Fibroblast of mammary gland (primary cell): ENCODE measurements around the gene NUP210L.
"Not testable (repeated sequence)": the region's sequence is repeated elsewhere in the genome, so short reads cannot be mapped to it uniquely, and the experiment has no call there.

Experiments
- DNase-seq: peaks from one replicate; pipeline ENCODE4 v3.0.0-alpha.2; 2010; ENCODE audit warnings: low read depth
- H3K4me3 ChIP-seq: 2 replicates; pipeline ENCODE4 v1.5.1; 2011; ENCODE audit warnings: low read depth, mild to moderate bottlenecking, low read length, moderate library complexity; ENCODE audit not compliant: control insufficient read depth
- TF ChIP-seq, protein P1 (sequence below): conservative IDR thresholded peaks from 2 replicates; pipeline ENCODE4 v1.5.1; 2011; ENCODE audit warnings: low read depth, low read length, inconsistent platforms; ENCODE audit not compliant: control insufficient read depth, insufficient read depth

NUP210L gene

DNA sequence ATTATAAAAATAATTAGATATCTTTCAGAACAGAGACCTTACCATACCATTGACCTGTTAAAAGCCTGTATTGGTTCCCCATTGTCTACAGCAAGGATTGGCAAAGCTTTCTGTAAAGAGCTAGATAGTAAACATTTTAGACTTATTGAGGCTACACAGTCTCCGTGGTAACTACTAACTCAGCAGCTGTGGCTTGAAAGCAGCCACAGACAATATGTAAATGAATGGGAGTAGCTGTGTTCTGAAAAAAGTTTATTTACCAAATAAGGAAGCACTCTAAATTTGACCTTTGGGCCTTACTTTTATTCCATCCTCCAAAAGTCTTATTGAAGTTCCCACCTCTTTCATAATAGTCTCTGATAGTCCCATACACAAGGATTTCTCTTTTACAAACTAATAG lies 39.7 kb downstream of the NUP210L start:
- no peak for DNase-seq
- H3K4me3 ChIP-seq = no peak overlapping the region
- TF ChIP-seq, protein P1, sequence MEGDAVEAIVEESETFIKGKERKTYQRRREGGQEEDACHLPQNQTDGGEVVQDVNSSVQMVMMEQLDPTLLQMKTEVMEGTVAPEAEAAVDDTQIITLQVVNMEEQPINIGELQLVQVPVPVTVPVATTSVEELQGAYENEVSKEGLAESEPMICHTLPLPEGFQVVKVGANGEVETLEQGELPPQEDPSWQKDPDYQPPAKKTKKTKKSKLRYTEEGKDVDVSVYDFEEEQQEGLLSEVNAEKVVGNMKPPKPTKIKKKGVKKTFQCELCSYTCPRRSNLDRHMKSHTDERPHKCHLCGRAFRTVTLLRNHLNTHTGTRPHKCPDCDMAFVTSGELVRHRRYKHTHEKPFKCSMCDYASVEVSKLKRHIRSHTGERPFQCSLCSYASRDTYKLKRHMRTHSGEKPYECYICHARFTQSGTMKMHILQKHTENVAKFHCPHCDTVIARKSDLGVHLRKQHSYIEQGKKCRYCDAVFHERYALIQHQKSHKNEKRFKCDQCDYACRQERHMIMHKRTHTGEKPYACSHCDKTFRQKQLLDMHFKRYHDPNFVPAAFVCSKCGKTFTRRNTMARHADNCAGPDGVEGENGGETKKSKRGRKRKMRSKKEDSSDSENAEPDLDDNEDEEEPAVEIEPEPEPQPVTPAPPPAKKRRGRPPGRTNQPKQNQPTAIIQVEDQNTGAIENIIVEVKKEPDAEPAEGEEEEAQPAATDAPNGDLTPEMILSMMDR = no peak

DNA sequence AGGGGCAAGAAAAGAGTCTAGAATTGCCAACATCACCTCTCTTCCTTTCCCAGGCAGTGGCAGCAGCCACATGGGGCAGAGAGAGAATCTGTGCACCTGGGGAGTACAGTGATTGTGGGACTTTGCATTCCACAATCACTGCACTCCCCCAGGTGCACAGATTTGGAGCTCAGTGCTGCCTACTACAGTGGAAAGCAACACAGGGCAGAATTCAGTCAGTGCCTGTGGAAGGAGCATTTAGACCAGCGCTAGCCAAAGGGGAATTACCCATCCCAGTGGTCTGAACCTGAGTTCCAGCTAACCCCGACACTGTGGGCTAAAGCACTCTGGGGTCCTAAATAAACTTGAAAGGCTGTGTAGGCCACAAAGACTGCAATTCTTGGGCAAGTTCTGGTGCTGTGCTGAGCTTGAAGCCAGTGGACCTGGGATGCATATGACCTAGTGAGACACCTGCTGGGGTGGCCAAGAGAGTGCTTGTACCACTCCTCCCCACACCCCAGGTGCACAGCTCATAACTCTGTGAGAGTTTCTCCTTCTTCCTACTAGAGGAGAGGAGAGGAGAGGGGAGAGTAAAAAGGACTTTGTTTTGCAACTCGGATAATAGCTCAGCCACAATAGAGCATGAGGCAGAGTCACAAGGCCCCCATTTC lies 50.3 kb downstream of the NUP210L start:
- H3K4me3 ChIP-seq = no peak overlapping the region
- DNase-seq = no peak
- TF ChIP-seq, protein P1 = no peak

DNA sequence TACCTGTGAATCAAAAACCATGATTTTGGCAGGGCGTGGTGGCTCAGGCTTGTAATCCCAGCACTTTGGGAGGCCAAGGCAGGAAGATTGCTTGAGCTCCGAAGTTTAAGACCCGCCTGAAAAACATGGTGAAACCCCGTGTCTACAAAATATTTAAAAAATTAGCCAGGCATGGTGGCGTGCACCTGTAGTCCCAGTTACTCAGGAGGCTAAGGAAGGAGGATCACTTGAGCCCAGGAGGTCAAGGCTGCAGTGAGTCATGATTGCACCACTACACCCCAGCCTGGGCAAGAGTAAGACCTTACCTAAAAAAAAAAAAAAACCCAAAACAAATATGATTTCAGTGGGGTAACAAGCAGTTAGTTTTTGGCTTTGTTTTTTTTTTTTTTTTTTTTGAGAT lies 54.7 kb downstream of the NUP210L start:
- DNase-seq, H3K4me3 ChIP-seq: not testable (repeated sequence)

DNA sequence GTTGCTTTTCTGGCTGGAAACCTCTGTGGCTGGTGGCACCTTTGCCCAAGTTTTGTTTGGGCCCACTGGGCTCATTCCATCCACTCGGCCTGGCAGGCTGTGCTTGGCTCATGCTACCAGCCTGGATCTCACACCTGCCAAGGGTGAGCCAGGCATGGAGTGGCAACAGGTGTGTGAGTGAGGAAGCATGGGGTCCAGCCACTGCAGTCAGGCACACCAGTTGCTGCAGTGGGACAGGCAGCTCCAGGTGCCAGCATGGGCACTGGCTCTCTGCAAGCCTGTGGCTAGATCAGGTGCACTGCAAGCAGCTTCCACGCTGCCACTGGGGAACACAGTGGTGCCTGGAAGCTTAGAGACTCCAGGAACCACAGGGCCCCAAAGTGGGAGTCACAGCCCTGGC lies 57.0 kb downstream of the NUP210L start:
- DNase-seq = no peak
- H3K4me3 ChIP-seq = no peak overlapping the region
- TF ChIP-seq, protein P1 = no peak

DNA sequence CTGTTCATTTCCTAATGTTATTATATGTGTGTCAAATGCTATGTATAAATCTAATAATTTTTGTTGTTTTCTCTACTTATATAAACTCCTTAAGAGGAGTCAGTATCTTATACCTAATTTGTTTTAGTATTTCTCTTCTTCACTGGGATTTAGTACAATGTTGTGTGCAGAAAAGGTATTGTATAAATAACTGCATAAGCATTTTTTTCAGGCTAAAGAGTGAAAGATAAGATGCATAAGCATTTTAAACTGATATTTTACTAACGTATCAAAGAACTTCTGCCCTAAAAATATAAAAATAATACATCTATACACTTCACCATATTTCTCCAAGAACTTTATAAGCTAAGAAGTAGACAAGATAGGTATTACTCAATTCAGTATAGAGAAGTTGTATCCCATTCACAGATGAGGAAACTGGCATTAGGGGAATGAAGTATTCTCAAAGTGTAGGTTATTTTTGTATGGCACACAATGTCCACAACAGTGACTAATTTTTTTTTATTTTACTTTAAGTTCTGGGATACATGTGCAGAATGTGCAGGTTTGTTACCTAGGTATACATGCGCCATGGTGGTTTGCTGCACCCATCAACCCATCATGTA lies 59.3 kb downstream of the NUP210L start:
- H3K4me3 ChIP-seq = no peak overlapping the region
- no peak for DNase-seq
- TF ChIP-seq, protein P1 = no peak

DNA sequence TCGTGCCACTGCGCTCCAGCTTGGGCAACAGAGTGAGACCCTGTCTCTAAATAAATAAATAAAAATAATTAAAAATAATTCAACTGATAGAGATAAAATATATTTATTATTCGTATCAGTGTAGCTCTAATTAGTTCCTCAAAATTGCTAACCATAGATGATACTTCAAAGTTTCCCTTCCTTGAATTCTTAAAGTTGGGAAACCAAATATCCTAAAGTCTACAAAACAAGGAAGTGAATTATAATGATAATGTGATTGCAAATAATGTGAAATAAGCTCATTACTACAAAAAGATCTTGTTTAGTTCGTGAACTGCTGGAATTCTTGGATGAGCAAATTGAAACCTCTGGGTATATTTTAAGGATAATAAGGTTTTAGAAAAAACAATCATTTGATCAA lies 60.5 kb downstream of the NUP210L start:
- no peak overlapping the region for H3K4me3 ChIP-seq
- TF ChIP-seq, protein P1 = no peak
- DNase-seq = no peak

DNA sequence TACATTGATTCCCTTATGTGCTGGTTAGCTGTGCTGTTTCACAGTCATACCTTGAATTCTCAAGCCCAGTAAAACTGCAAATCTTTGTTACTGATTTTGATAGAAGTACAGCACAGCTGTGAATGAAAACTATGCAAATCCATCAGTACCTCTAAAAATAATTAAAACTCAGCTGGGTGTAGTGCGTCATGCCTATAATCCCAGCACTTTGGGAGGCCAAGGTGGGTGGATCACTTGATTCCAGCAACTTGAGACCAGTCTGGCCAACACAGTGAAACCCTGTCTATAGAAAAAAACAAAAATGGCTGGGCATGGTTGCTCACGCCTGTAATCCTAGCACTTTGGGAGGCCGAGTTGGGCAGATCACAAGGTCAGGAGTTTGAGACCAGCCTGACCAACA lies 61.2 kb downstream of the NUP210L start:
- no peak for DNase-seq
- TF ChIP-seq, protein P1 = no peak

More for the DNA sequence above, 61.2 kb downstream of the NUP210L start:
- no peak overlapping the region for H3K4me3 ChIP-seq
